BLaER1 treated with 17β-estradiol and CSF1 and Interleukin-3, amounts not matched to agents 10 nM and 100 nM (cell line): ENCODE data around the gene COL15A1.
A peak's percentile ranks its signal among the peaks of the same experiment; 100 is the strongest.

ENCODE experiments used
- H3K27ac ChIP-seq, 11 experiments: shearing (Covaris generic); formaldehyde crosslinking; 2 replicates each; pipeline ENCODE4 v1.8.1; 2022
- H3K27me3 ChIP-seq, 11 experiments: shearing (Covaris generic); formaldehyde crosslinking; 2 replicates each; pipeline ENCODE4 v1.8.1; 2022
- H3K36me3 ChIP-seq, 11 experiments: shearing (Covaris generic); formaldehyde crosslinking; 2 replicates each; pipeline ENCODE4 v1.8.1; 2022
- H3K4me1 ChIP-seq, 10 experiments: shearing (Covaris generic); formaldehyde crosslinking; 2 replicates each; pipeline ENCODE4 v1.8.1; 2022
- H3K4me2 ChIP-seq, 11 experiments: shearing (Covaris generic); formaldehyde crosslinking; 2 replicates each; pipeline ENCODE4 v1.8.1; 2022
- H3K4me3 ChIP-seq, 10 experiments: shearing (Covaris generic); formaldehyde crosslinking; 2 replicates each; pipeline ENCODE4 v1.8.1; 2022
- H3K9ac ChIP-seq, 11 experiments: shearing (Covaris generic); formaldehyde crosslinking; 2 replicates each; pipeline ENCODE4 v1.8.1; 2022
- H3K9me3 ChIP-seq, 11 experiments: shearing (Covaris generic); formaldehyde crosslinking; replicated peaks in 1 of 11; 2 replicates each; pipeline ENCODE4 v1.8.1; 2022
- H4K20me1 ChIP-seq, 11 experiments: shearing (Covaris generic); formaldehyde crosslinking; 2 replicates each; pipeline ENCODE4 v1.8.1; 2022
- Cebpa-rat ChIP-seq, 11 experiments: shearing (Covaris generic); IDR thresholded peaks; 2 replicates each; pipeline ENCODE4 v1.8.1; 2022

COL15A1 gene

DNA sequence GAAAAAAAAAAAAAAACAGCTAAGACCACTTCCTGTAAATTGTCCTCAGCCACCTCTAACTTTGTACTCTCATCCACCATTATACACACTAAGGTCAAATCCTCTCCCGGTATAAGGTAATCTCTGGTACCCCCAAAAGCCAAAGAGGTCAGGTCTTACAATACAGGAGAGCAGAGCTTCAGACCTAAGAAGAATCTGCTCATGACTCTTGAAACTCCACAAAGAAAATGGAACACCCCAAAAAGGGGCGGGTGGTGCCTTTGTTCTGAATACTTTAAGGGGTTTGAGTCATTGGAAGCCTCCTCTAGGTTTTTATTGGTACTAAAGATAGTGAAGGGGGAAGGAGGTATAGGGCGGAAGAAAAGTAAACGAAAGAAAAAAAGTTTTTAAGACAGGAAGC, 69.8 kb downstream of the COL15A1 start:
- Histone ChIP-seq H3K9me3 (peaks cover 42 to 58% (median 51%) of the 10 kb centered on the region in 11 experiments), H4K20me1 (no peaks in the 10 kb centered on the region), H3K4me1 (peaks cover 0 to 12% (median 0%) of the 10 kb centered on the region in 10 experiments; a peak in 7 of 20 replicates), H3K4me2 (peak overlapping the region in 5 of 11 experiments; percentile 3 to 47 (median 30); a peak in 6 of 22 replicates), H3K27ac (0 out of 22 replicates have a peak overlapping the region, but pooled peaks of 1 of the 11 experiments have one; percentile 18), H3K27me3 (peaks cover 0 to 8% (median 0%) of the 10 kb centered on the region in 11 experiments; a peak in 1 of 22 replicates), H3K9ac (0 out of 22 replicates have a peak overlapping the region, but pooled peaks of 1 of the 11 experiments have one; percentile 2), H3K4me3 (no peak overlapping the region), H3K36me3 (peaks cover 0 to 6% (median 0%) of the 10 kb centered on the region in 11 experiments; a peak in 1 of 22 replicates)
- no peak for TF ChIP-seq Cebpa-rat (IDR thresholded peaks at IDR 0.05)

DNA sequence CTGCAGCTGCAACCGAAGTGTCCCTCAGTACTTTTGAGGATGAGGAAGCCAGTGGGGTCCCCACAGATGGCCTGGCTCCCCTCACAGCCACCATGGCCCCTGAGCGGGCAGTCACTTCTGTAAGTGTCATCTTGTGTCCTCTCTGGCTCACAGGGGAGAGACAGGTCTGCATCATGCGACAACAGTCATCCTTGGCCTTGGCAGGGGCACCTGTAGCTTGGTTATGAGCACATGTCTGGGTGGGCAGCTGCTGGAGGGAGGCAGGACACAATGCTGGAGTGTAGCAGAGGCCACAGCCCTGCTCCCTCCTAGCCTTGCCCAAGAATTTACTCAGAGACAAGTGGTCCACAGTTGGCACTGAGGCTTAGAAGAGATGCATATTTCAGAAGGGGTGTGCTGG, 71.7 kb downstream of the COL15A1 start:
- Histone ChIP-seq H3K27ac (no peak overlapping the region), H3K27me3 (peaks cover 0 to 10% (median 0%) of the 10 kb centered on the region in 11 experiments; a peak in 1 of 22 replicates), H3K4me3 (no peak overlapping the region), H3K9ac (no peak overlapping the region), H3K9me3 (peaks cover 25 to 39% (median 32%) of the 10 kb centered on the region in 11 experiments), H4K20me1 (no peaks in the 10 kb centered on the region), H3K36me3 (0 out of 22 replicates have a peak, but pooled peaks cover 0 to 4% (median 0%) of the 10 kb centered on the region in 11 experiments), H3K4me2 (no peak overlapping the region), H3K4me1 (peaks cover 0 to 12% (median 0%) of the 10 kb centered on the region in 10 experiments; a peak in 7 of 20 replicates)
- TF ChIP-seq Cebpa-rat (IDR thresholded peaks at IDR 0.05) = no peak

GRCh38 chr9:99015890-99016289, 72.2 kb downstream of the COL15A1 start:
- Histone ChIP-seq H3K4me3 (no peak overlapping the region), H3K36me3 (0 out of 22 replicates have a peak, but pooled peaks cover 0 to 4% (median 0%) of the 10 kb centered on the region in 11 experiments), H3K9ac (no peak overlapping the region), H3K4me2 (no peak overlapping the region), H4K20me1 (no peaks in the 10 kb centered on the region), H3K9me3 (peaks cover 20 to 35% (median 27%) of the 10 kb centered on the region in 11 experiments), H3K27me3 (peaks cover 0 to 14% (median 0%) of the 10 kb centered on the region in 11 experiments; a peak in 1 of 22 replicates), H3K27ac (no peak overlapping the region), H3K4me1 (peaks cover 0 to 12% (median 0%) of the 10 kb centered on the region in 10 experiments; a peak in 7 of 20 replicates)
- no peak for TF ChIP-seq Cebpa-rat (IDR thresholded peaks at IDR 0.05)

DNA sequence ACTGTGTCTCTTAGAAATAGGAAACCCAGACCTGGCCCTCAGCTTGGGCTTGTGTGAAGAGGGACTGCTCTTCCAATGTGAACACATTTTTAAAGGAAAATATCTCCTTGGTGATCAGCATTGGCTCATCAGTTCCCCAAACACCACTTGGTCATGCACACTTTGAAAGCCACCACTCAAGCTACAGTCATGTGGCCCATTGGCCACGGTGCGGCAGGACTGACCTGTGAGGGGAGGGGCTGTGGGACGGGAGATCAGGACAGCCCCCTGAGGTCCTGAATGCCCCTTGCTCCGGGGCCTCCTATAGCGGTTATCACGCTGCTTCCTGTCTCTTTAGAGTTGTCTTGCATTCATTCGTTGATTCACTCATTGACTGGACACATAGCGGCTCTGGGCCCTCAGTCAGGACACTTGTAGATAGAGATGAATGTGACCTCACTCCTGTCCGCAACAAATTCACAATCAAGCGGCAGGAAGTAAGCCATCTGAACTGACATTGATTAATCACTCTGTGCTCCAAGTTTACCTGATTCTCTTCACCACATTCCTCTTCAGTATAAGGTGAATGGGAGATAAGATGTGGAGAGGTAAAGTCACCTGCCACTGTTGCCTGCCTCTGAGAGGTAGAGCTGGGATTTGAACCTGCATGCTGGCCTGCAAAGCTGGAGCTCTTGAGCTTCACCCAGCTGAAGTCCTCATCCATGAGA, 73.1 kb downstream of the COL15A1 start:
- Histone ChIP-seq H3K4me2 (no peak overlapping the region), H3K4me3 (no peak overlapping the region), H3K36me3 (0 out of 22 replicates have a peak, but pooled peaks cover 0 to 4% (median 0%) of the 10 kb centered on the region in 11 experiments), H4K20me1 (no peaks in the 10 kb centered on the region), H3K27ac (no peak overlapping the region), H3K9me3 (peaks cover 13 to 29% (median 21%) of the 10 kb centered on the region in 11 experiments; a peak in 21 of 22 replicates), H3K27me3 (peaks cover 0 to 24% (median 0%) of the 10 kb centered on the region in 11 experiments; a peak in 3 of 22 replicates), H3K9ac (no peak overlapping the region), H3K4me1 (peaks cover 0 to 12% (median 0%) of the 10 kb centered on the region in 10 experiments; a peak in 7 of 20 replicates)
- no peak for TF ChIP-seq Cebpa-rat (IDR thresholded peaks at IDR 0.05)

DNA sequence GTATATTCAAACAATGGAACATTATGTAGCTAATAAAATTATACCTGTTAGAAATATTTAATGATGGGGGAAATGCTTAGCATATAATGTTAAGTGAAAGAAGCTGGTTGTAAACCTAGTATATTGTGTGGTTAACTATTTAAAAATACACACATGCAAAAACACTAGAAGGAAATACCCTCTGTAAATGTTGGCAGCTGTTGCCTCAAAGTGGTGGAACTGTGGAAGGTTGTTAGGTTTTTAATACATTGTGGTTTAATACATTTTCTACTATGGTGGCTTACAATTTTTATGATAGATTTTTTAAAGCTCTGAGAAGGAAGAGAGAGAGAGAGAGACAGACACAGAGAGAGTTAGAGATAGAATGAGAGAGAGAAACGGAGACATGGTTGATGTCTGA, 74.9 kb downstream of the COL15A1 start:
- Histone ChIP-seq H3K27me3 (peaks cover 0 to 37% (median 0%) of the 10 kb centered on the region in 11 experiments; a peak in 4 of 22 replicates), H3K4me1 (peaks cover under 1 to 6% (median 3%) of the 10 kb centered on the region in 10 experiments; a peak in 18 of 20 replicates), H3K9ac (no peak overlapping the region), H4K20me1 (no peaks in the 10 kb centered on the region), H3K4me3 (no peak overlapping the region), H3K9me3 (peaks cover 0 to 12% (median 3%) of the 10 kb centered on the region in 11 experiments; a peak in 7 of 22 replicates), H3K27ac (no peak overlapping the region), H3K36me3 (no peaks in the 10 kb centered on the region), H3K4me2 (no peak overlapping the region)
- TF ChIP-seq Cebpa-rat (IDR thresholded peaks at IDR 0.05) = no peak

GRCh38 chr9:99019510-99020331, 76.0 kb downstream of the COL15A1 start:
- TF ChIP-seq Cebpa-rat (IDR thresholded peaks at IDR 0.05) = no peak
- Histone ChIP-seq H3K9me3 (peaks cover 0 to 12% (median 0%) of the 10 kb centered on the region in 11 experiments; a peak in 2 of 22 replicates), H3K4me2 (no peak overlapping the region), H3K27me3 (peaks cover 0 to 39% (median 0%) of the 10 kb centered on the region in 11 experiments; a peak in 4 of 22 replicates), H4K20me1 (no peaks in the 10 kb centered on the region), H3K4me1 (peaks cover 0 to 12% (median 8%) of the 10 kb centered on the region in 10 experiments; a peak in 13 of 20 replicates), H3K36me3 (no peaks in the 10 kb centered on the region), H3K9ac (no peak overlapping the region), H3K27ac (no peak overlapping the region), H3K4me3 (no peak overlapping the region)

- TF ChIP-seq Cebpa-rat (IDR thresholded peaks at IDR 0.05) = no peak
- peaks cover 0 to 12% (median 8%) of the 10 kb centered on the region in 10 experiments; a peak in 13 of 20 replicates for H3K4me1 ChIP-seq
- peaks cover 0 to 3% (median 0%) of the 10 kb centered on the region in 11 experiments; a peak in 1 of 22 replicates for H3K9me3 ChIP-seq
- no peaks in the 10 kb centered on the region for H3K36me3 ChIP-seq
- H3K4me3 ChIP-seq = no peak overlapping the region
- peaks cover 0 to 39% (median 0%) of the 10 kb centered on the region in 11 experiments; a peak in 4 of 22 replicates for H3K27me3 ChIP-seq
- H3K9ac ChIP-seq = no peak overlapping the region
- H4K20me1 ChIP-seq = no peaks in the 10 kb centered on the region
- H3K4me2 ChIP-seq = no peak overlapping the region
- no peak overlapping the region; a peak in 1 of 22 replicates for H3K27ac ChIP-seq
Observed at GRCh38 chr9:99020786-99021436, 77.2 kb downstream of the COL15A1 start.

- no peak overlapping the region for H3K4me2 ChIP-seq
- peaks cover 0 to 38% (median 0%) of the 10 kb centered on the region in 11 experiments; a peak in 4 of 22 replicates for H3K27me3 ChIP-seq
- no peak overlapping the region for H3K9ac ChIP-seq
- no peaks in the 10 kb centered on the region for H4K20me1 ChIP-seq
- H3K4me3 ChIP-seq = no peak overlapping the region
- H3K4me1 ChIP-seq = peaks cover 0 to 12% (median 8%) of the 10 kb centered on the region in 10 experiments; a peak in 13 of 20 replicates
- no peak overlapping the region; a peak in 1 of 22 replicates for H3K27ac ChIP-seq
- TF ChIP-seq Cebpa-rat (IDR thresholded peaks at IDR 0.05) = no peak
- no peaks in the 10 kb centered on the region for H3K9me3 ChIP-seq
- H3K36me3 ChIP-seq = no peaks in the 10 kb centered on the region
Observed at GRCh38 chr9:99021512-99021911, 77.8 kb downstream of the COL15A1 start.
